ENCODE data around the gene ECI1.
"Not testable (repeated sequence)": the region's sequence is repeated elsewhere in the genome, so short reads cannot be mapped to it uniquely, and the experiment has no call there.

DNA sequence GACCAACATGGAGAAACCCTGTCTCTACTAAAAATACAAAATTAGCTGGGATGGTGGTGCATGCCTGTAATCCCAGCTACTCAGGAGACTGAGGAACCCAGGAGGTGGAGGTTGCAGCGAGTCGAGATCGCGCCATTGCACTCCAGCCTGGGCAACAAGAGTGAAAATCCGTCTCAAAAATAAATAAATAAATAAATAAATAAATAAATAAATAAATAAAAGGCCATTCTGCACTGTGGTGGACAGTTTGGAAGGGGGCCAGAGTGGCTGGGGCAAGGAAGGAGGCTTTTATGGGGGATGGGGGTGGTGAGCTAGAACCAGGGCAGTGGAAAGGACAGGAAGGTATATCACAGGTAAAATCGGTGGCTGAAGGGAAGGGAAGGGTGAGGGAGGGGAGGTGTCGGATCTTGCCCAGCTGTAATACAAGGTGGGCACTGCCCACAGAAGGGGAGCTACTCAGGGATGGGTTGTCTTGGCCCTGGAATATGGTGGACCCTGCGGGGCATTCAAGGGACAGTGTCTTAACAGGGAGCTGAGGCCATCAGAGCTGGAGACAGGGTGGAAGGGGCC, 48.2 kb downstream of the ECI1 start:
- TF ChIP-seq CTCF, POLR2A (IDR thresholded peaks at IDR 0.05): not testable (repeated sequence)

Measured in body of pancreas (tissue), 4 donors.